PFSK-1 (cell line): ENCODE results near the gene FMN1.
A peak's percentile ranks its signal among the peaks of the same experiment; 100 is the strongest.

ENCODE experiments used
- FOXP2 ChIP-seq: optimal IDR thresholded peaks from 2 replicates; pipeline ENCODE3; 2011; ENCODE audit warnings: borderline replicate concordance, control low read depth, inconsistent platforms; ENCODE audit not compliant: insufficient read depth; ENCODE audit errors: extremely low read length, extremely low read depth
- POLR2AphosphoS5 ChIP-seq: IDR thresholded peaks from 2 replicates; pipeline ENCODE4 v1.6.1; 2012; ENCODE audit warnings: low read depth, mild to moderate bottlenecking, control low read depth, low read length, moderate library complexity
- REST ChIP-seq, 2 experiments: IDR thresholded peaks; 2 replicates each; pipeline versions ENCODE4 v1.6.1 to v1.8.0; 2011 to 2012; ENCODE audit warnings: low read depth in 2 of 2, low read length in 2 of 2, control low read depth in 1 of 2, inconsistent platforms in 1 of 2, mild to moderate bottlenecking in 1 of 2, moderate library complexity in 1 of 2; ENCODE audit not compliant: insufficient read depth in 1 of 2
- SIN3A ChIP-seq: IDR thresholded peaks from 2 replicates; pipeline ENCODE4 v1.6.1; 2012; ENCODE audit warnings: mild to moderate bottlenecking, low read length, moderate library complexity, borderline replicate concordance; ENCODE audit not compliant: insufficient read depth
- TAF1 ChIP-seq: IDR thresholded peaks from 2 replicates; pipeline ENCODE4 v1.6.1; 2012; ENCODE audit warnings: low read length, control low read depth, borderline replicate concordance; ENCODE audit not compliant: insufficient read depth

FMN1 gene

GRCh38 chr15:33028495-33028894, 166.0 kb downstream of the FMN1 start:
- TF ChIP-seq POLR2AphosphoS5, result no peak
- TF ChIP-seq FOXP2, result no peak
- TF ChIP-seq TAF1, result no peak
- TF ChIP-seq SIN3A, result no peak
- no peak for TF ChIP-seq REST (IDR thresholded peaks at IDR 0.05; ENCODE audit: insufficient read depth in 1 of 2, low read depth in 2 of 2, low read length in 2 of 2)

GRCh38 chr15:33027306-33028035, 167.0 kb downstream of the FMN1 start:
- TF ChIP-seq REST (IDR thresholded peaks at IDR 0.05; ENCODE audit: insufficient read depth in 1 of 2, low read depth in 2 of 2, low read length in 2 of 2), result no peak
- no peak for TF ChIP-seq TAF1
- no peak for TF ChIP-seq SIN3A
- TF ChIP-seq FOXP2, result no peak
- no peak for TF ChIP-seq POLR2AphosphoS5

GRCh38 chr15:33026614-33027013, 167.9 kb downstream of the FMN1 start:
- TF ChIP-seq TAF1 (no peak), FOXP2 (no peak), SIN3A (no peak), POLR2AphosphoS5 (no peak), REST (IDR thresholded peaks at IDR 0.05; ENCODE audit: insufficient read depth in 1 of 2, low read depth in 2 of 2, low read length in 2 of 2) (no peak)

GRCh38 chr15:33022629-33023028, 171.9 kb downstream of the FMN1 start:
- TF ChIP-seq SIN3A (no peak), FOXP2 (peak; percentile 67), REST (IDR thresholded peaks at IDR 0.05; ENCODE audit: insufficient read depth in 1 of 2, low read depth in 2 of 2, low read length in 2 of 2) (peak in 1 of 2 experiments; percentile 63; a peak in 2 of 4 replicates)
